ENCODE data around the gene SPATA18.

SPATA18 gene

GRCh38 chr4:52106660-52107059 lies 55.6 kb downstream of the SPATA18 start:
- TF ChIP-seq CTCF (IDR thresholded peaks at IDR 0.05; ENCODE audit: low read depth, low read length, missing control alignments), result no peak
- no peak overlapping the region for H3K4me3 ChIP-seq (ENCODE audit: low read depth, low read length)
- in situ Hi-C loops (cut with HindIII; ENCODE audit: low sequenced_read_pairs), result no loop called here
- DNase-seq (ENCODE audit: low read depth), result no peak

GRCh38 chr4:52107336-52107735 lies 56.2 kb downstream of the SPATA18 start:
- DNase-seq (ENCODE audit: low read depth), result no peak
- TF ChIP-seq CTCF (IDR thresholded peaks at IDR 0.05; ENCODE audit: low read depth, low read length, missing control alignments), result no peak
- H3K4me3 ChIP-seq (ENCODE audit: low read depth, low read length), result no peak overlapping the region
- in situ Hi-C loops (cut with HindIII; ENCODE audit: low sequenced_read_pairs), result no loop called here

- no peak for DNase-seq (ENCODE audit: low read depth)
- TF ChIP-seq CTCF (IDR thresholded peaks at IDR 0.05; ENCODE audit: low read depth, low read length, missing control alignments), result no peak
- no peak overlapping the region for H3K4me3 ChIP-seq (ENCODE audit: low read depth, low read length)
- in situ Hi-C loops (cut with HindIII; ENCODE audit: low sequenced_read_pairs), result no loop called here
Observed at GRCh38 chr4:52107745-52108144, 56.6 kb downstream of the SPATA18 start.

- TF ChIP-seq CTCF (IDR thresholded peaks at IDR 0.05; ENCODE audit: low read depth, low read length, missing control alignments), result no peak
- DNase-seq (ENCODE audit: low read depth), result no peak
- in situ Hi-C loops (cut with HindIII; ENCODE audit: low sequenced_read_pairs), result no loop called here
- H3K4me3 ChIP-seq (ENCODE audit: low read depth, low read length), result no peak overlapping the region
Observed at GRCh38 chr4:52110171-52110570, 59.1 kb downstream of the SPATA18 start.

GRCh38 chr4:52111995-52112394 lies 60.9 kb downstream of the SPATA18 start:
- no peak overlapping the region for H3K4me3 ChIP-seq (ENCODE audit: low read depth, low read length)
- TF ChIP-seq CTCF (IDR thresholded peaks at IDR 0.05; ENCODE audit: low read depth, low read length, missing control alignments), result no peak
- no peak for DNase-seq (ENCODE audit: low read depth)
- in situ Hi-C loops (cut with HindIII; ENCODE audit: low sequenced_read_pairs), result no loop called here

GRCh38 chr4:52112411-52112810 lies 61.3 kb downstream of the SPATA18 start:
- in situ Hi-C loops (cut with HindIII; ENCODE audit: low sequenced_read_pairs), result no loop called here
- no peak for DNase-seq (ENCODE audit: low read depth)
- no peak for TF ChIP-seq CTCF (IDR thresholded peaks at IDR 0.05; ENCODE audit: low read depth, low read length, missing control alignments)
- H3K4me3 ChIP-seq (ENCODE audit: low read depth, low read length), result no peak overlapping the region

GRCh38 chr4:52116641-52117040 lies 65.5 kb downstream of the SPATA18 start:
- DNase-seq (ENCODE audit: low read depth), result no peak
- in situ Hi-C loops (cut with HindIII; ENCODE audit: low sequenced_read_pairs), result no loop called here
- no peak overlapping the region for H3K4me3 ChIP-seq (ENCODE audit: low read depth, low read length)
- no peak for TF ChIP-seq CTCF (IDR thresholded peaks at IDR 0.05; ENCODE audit: low read depth, low read length, missing control alignments)

Data from astrocyte of the cerebellum (primary cell).